BJ (cell line): ENCODE results near the gene COL1A2. TPM values are rescaled to one million over a fixed set of nuclear protein-coding genes. Genes with fewer than 3 reads are reported as not detected.

ENCODE experiments used
- CTCF ChIA-PET: fragments of 350-600 bp; formaldehyde crosslinking; extraction: SDS; loops from one replicate; lab custom pipeline; 2021; ENCODE audit warnings: antibody characterized with exemption, inconsistent platforms; lab: Yijun Ruan, JAX
- POLR2A ChIA-PET: fragments of 300-600 bp; sonication (Branson Sonifier 250); formaldehyde crosslinking; extraction: SDS; loops from one replicate; lab custom pipeline; 2021; ENCODE audit warnings: antibody characterized with exemption; lab: Charles Lee
- DNase-seq: peaks from one replicate; pipeline ENCODE4 v3.0.0-alpha.2; 2011; ENCODE audit warnings: low read depth
- H3K27me3 ChIP-seq: 2 replicates; pipeline ENCODE4 v1.6.0; 2011; ENCODE audit warnings: low read length; ENCODE audit not compliant: control insufficient read depth, insufficient read depth
- H3K36me3 ChIP-seq: 2 replicates; pipeline ENCODE4 v1.5.1; 2011; ENCODE audit warnings: low read length; ENCODE audit not compliant: control insufficient read depth, insufficient read depth
- H3K4me3 ChIP-seq: 2 replicates; pipeline ENCODE4 v1.5.1; 2011; ENCODE audit warnings: low read depth, mild to moderate bottlenecking, control low read depth, low read length
- CTCF ChIP-seq: IDR thresholded peaks from 2 replicates; pipeline ENCODE4 v1.5.1; 2011; ENCODE audit warnings: low read depth, mild to moderate bottlenecking, control low read depth, inconsistent platforms, low read length, moderate library complexity; ENCODE audit not compliant: insufficient read depth
- polyA plus RNA-seq: library from polyadenylated mRNA; depleted of rRNA; stranded (reverse); fragments of >200 nt; gene quantifications from 2 replicates; pipeline ENCODE4 v1.2.3, GENCODE V29; 2011

The COL1A2 gene
- polyA plus RNA-seq, 1 experiment: 8,996 TPM

- Histone ChIP-seq H3K36me3 (peaks cover 3% of the 10 kb centered on the region; the same call in 1 of the 2 replicates), H3K4me3 (no peak overlapping the region), H3K27me3 (no peaks in the 10 kb centered on the region)
- DNase-seq: no peak
- ChIA-PET POLR2A (interaction anchor here (0.6 to 1.2 kb wide), 4 partner anchors 36 to 221 kb away, joined by 3 to 5 read pairs (median 4); no protein-coding TSS in a partner anchor), CTCF (interaction anchor here (1.0 to 13.0 kb wide), 2 partner anchors 142 to 221 kb away, joined by 3 to 405 read pairs; no protein-coding TSS in a partner anchor)
- TF ChIP-seq CTCF: no peak
These were observed 39.3 kb downstream of the COL1A2 start for GRCh38 chr7:94434042-94434441.

- ChIA-PET CTCF (interaction anchor here (0.5 to 13.0 kb wide), 27 partner anchors 10 to 1058 kb away, joined by 3 to 405 read pairs (median 4); partner anchors contain the start of gene COL1A2), POLR2A (interaction anchor here (0.5 kb wide), 1 partner anchor 31 kb away, joined by 3 read pairs; no protein-coding TSS in a partner anchor)
- peak; percentile 79 for TF ChIP-seq CTCF
- Histone ChIP-seq H3K4me3 (no peak overlapping the region), H3K27me3 (no peaks in the 10 kb centered on the region), H3K36me3 (no peaks in the 10 kb centered on the region)
- DNase-seq: no peak
These were observed 41.4 kb downstream of the COL1A2 start for GRCh38 chr7:94436018-94436604.

GRCh38 chr7:94436700-94437099, 42.0 kb downstream of the COL1A2 start:
- Histone ChIP-seq H3K4me3 (no peak overlapping the region), H3K36me3 (no peaks in the 10 kb centered on the region), H3K27me3 (no peaks in the 10 kb centered on the region)
- DNase-seq: no peak
- TF ChIP-seq CTCF: no peak
- ChIA-PET CTCF (interaction anchor here (0.5 to 13.0 kb wide), 26 partner anchors 10 to 1057 kb away, joined by 3 to 405 read pairs (median 4); no protein-coding TSS in a partner anchor), POLR2A (no interaction called here)

GRCh38 chr7:94439893-94440381, 45.2 kb downstream of the COL1A2 start:
- TF ChIP-seq CTCF: no peak
- H3K4me3 ChIP-seq: no peak overlapping the region
- no peaks in the 10 kb centered on the region for H3K36me3 ChIP-seq
- H3K27me3 ChIP-seq: no peaks in the 10 kb centered on the region
- DNase-seq: no peak
- ChIA-PET POLR2A (interaction anchor here (0.7 to 1.3 kb wide), 2 partner anchors 45 to 99 kb away, joined by 3 read pairs; partner anchors contain the start of gene COL1A2), CTCF (interaction anchor here (0.7 to 13.0 kb wide), 3 partner anchors 9 to 148 kb away, joined by 3 to 405 read pairs (median 8); no protein-coding TSS in a partner anchor)

- Histone ChIP-seq H3K27me3 (no peaks in the 10 kb centered on the region), H3K4me3 (no peak overlapping the region), H3K36me3 (no peaks in the 10 kb centered on the region)
- no peak for DNase-seq
- ChIA-PET CTCF (interaction anchor here (1.6 to 13.0 kb wide), 2 partner anchors 8 to 149 kb away, joined by 8 to 405 read pairs; no protein-coding TSS in a partner anchor), POLR2A (interaction anchor here (0.7 to 1.3 kb wide), 2 partner anchors 46 to 99 kb away, joined by 3 read pairs; partner anchors contain the start of gene COL1A2)
- TF ChIP-seq CTCF: no peak
These were observed 45.9 kb downstream of the COL1A2 start for GRCh38 chr7:94440451-94441039.
